Activated gamma-delta T cell treated with anti-CD3 and anti-CD28 coated beads, Interleukin-2, amount 50 U/mL, for 16 hours (primary cell): Measurements from ENCODE around the gene SLC51A.
A peak's percentile ranks its signal among the peaks of the same experiment; 100 is the strongest.
"Not testable (repeated sequence)": the region's sequence is repeated elsewhere in the genome, so short reads cannot be mapped to it uniquely, and the experiment has no call there.

ENCODE experiments used
- DNase-seq: peaks from one replicate; pipeline ENCODE4 v3.0.0-alpha.2; 2020; ENCODE audit warnings: low read depth

SLC51A gene

DNA sequence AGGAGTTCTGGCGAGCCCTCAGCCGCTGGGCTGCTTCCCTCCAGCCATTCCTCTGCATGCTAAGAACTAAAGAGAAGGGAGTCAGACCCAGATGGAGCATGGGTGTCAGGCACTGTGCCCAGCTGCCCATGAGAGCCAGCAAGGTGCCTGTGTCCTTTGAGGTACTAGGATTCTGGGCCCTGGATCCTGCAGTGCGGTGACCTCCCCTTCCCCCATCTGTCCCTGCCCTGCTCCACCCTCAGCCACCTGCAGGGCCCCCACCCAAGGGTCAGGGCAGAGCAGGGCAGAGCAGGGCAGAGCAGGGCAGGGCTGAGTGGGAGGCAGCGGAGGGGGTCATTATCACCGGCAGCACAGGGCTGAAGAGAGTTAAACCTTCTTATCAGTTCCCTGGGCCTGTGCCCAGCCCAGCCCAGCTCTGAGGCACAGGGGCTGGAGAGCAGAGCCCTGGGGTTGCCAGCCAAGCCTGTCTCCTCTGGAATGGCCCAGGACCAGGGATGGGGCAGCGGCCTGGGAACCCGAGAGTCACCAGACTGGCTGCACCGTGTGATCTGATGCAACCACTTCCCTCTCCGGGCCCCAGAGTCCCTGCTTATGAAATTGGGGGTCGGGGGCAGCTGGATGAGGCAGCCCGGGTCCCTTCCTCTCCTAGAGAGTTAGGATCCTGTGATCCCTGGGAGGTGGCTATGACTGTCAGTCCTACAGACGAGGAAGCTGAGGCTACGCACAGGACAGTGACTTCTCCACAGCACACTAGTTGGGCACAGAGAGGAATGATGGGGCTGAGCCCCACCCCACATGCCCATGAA is 22.4 kb upstream of the SLC51A start:
- no peak for DNase-seq

DNA sequence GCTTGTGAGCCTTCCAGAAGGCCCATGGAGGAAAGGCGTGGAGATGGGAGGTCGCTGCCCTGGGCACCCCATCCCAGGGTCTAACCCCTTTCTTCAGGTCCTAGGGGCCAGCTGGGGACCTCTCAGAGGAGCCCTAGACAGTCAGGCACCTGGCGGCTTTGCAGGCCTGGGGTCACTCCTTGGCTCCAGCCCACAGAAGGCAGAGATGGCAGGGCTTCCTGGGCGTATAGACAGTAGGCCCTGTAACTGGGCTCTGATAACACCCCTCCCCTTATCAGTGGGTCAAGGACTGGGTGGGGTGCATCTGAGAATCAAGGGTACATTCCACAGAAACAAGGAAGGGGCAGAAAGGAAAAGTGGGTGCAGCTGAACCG is 21.8 kb upstream of the SLC51A start:
- no peak for DNase-seq

DNA sequence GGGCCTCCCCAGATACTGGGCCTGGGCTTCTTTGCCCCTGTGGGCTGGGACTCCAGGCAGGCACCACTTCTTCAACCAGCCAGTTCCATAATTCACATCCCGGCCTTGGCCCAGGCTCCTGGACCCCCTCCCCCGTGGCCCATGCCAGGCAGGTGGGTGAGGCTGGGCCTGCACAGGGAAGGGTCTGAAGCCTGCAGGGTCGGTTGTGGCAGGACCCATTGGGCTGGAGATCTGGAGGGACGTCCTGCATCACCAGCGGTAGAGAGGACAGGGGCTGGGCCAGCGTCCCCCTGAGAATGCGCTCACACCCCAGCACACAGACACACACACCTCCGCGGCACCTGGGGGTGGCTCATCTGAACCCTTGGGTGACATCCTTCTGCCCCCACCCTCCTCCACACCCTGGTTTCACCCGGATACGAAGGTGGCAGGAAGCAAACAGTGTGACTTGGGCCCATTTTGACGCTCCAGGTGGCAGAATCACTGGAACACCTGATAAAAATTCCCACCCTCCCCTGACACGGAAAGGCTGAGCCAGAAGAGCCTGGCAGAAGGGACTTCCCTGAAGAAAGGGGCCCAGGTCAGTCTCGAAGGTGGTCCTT is 20.6 kb upstream of the SLC51A start:
- no peak for DNase-seq

DNA sequence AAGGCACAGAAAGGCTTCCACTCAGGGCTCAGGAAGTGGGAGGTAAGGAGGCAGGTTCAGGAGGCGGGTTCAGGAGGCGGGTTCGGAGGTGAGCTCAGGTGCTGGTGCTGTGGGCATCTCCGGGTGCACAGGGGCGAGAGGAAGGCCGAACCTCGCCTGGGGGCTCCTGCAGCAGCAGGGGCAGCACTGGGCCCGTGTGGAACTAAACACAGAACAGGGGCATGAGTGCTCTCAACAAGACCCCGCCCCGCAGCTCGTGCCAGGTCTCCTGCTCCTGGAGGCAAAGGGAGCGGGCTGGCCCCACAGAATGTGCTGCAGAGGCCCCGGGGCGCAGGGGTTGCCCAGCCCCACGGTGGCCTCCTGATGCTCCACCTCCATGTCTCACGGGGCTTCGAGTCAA is 18.8 kb upstream of the SLC51A start:
- no peak for DNase-seq

DNA sequence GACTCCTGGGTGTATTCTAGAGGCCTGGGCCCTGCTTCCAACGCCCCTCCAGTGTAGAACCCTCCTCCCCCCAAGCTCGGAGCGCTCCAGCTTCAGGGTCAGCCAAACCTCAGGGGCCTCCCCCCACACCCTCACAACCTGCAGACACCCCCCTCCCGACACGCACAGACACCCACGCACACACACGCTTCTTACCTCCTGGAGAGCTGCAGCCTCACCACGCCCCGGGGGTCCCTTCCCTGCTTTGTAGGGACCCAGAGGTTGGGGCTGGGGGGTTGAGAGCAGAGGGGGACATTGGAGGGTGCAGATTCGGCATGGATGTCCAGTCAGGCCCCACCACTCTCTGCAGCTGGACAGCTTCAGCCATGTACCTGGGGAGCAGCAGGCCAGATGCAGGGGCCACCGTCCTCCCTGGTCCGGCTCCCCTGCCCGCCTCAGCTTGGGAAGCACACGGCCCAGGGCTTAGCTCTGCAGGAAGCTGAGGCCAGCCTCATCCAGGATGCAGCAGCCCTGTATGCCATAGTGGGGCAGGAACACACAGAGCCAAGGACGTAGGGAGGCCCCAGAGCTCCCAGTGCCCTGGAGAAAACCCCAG is 18.2 kb upstream of the SLC51A start:
- no peak for DNase-seq

DNA sequence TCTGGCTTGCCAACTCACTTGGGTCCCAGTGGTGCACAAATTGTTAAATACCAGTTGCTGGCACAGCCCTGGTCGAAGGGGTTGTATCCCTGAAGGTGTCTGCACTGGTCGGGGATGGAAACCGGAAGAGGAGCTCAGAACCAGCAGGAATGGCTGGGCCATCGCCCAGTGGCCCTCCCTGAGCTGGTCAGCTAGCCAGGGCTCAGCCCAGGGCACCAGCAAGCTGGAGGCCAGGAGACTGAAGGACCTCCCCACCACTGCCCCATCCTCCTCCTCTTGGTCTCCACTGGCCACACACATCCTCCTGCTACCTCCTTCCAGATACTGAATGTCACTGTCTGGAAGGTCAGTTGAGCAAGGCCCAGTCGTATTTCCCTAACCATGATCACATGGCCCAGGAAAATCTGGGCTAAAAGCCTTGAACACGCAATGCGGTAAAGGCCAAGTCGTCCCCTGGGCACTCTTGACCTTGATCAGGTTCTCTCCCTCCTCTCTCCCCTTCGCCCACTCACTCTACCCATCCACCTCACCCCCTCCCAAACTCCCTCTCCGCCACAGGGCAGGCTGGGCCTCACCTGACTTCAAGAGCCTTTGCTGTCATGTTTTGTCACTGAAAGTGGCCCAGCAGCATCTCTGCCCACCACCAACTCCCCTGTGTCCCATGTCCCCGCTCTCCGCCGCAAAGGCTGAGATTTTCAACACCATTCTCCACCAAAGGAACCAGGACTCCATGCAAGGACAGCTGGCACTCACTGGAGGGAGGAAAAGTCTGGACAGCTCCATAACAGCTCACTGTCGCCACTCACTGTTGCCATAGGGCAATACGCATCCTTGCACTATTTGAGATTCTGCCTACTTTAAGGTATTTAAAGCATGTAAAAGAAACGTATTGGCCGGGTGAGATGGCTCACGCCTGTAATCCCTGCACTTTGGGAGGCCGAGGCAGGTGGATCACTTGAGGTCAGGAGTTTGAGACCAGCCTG is 17.3 kb upstream of the SLC51A start:
- no peak for DNase-seq

DNA sequence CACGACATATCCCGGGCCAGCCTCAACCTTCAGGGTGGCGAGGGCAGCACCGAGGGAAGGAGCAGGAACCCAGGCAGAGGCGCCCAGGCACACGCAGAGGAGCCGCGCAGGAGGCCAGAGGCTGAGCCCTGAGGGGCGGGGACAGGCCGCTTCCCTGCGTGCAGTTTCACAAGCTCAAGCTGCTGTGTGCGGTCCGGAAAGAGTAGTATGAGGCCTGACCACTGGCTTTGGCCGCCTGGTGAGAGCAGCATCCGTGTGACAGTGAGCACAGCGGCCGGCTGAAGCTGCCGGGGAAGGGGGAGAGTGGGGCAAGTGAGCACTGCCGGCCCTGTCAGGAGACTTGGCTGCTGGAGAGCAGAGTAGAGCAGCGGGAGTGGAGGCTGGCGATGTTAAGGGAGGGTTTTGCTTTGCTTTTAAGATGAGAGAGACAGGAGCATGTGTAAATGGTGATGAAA is 13.8 kb upstream of the SLC51A start:
- DNase-seq, result no peak

DNA sequence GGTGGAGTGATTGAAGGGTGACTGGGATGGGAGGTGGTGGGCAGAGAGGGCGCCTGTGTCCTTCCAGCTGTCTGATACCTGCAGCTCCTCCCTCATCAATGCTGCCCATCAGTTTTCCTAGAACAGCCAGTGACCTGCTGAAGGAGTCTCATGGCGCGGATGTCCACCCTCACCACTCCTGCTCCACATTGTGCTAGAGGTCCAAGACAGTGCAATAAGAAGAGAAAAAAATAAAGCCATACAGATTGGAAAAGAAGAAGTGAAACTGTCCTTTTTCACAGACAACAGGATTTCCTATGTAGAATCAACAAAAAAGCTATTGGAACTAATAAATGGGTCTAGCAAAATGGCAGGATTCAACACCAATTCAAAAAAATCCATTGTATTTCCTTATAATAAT is 12.5 kb upstream of the SLC51A start:
- DNase-seq, result no peak

DNA sequence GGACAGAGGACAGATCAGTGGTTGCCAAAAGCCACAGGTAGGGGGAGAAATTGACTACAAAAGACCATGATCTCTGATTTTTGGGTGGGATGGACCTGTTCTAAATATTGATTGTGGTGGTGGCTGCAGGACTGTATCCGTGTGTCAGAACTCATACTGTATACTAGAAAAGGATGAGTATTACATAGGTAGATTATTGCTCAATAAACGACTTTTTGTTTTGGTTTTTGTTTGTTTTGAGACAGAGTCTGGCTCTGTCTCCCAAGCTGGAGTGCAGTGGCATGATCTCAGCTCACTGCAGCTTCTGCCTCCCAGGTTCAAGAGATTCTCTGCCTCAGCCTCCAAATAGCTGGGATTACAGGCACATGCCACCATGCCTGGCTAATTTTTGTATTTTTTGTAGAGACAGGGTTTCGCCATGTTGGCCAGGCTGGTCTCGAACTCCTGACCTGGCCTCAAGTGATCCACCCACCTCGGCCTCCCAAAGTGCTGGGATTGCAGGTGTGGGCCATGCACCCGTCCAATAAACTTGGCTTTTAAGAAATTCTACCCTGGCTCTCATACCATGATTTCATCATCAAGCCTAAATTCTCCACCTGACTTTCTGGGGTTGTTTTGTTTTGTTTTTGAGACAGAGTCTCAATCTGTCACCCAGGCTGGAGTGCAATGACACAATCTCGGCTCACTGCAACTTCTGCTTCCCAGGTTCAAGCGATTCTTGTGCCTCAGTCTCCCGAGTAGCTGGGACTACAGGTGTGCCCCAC is 10.7 kb upstream of the SLC51A start:
- not testable (repeated sequence) for DNase-seq

DNA sequence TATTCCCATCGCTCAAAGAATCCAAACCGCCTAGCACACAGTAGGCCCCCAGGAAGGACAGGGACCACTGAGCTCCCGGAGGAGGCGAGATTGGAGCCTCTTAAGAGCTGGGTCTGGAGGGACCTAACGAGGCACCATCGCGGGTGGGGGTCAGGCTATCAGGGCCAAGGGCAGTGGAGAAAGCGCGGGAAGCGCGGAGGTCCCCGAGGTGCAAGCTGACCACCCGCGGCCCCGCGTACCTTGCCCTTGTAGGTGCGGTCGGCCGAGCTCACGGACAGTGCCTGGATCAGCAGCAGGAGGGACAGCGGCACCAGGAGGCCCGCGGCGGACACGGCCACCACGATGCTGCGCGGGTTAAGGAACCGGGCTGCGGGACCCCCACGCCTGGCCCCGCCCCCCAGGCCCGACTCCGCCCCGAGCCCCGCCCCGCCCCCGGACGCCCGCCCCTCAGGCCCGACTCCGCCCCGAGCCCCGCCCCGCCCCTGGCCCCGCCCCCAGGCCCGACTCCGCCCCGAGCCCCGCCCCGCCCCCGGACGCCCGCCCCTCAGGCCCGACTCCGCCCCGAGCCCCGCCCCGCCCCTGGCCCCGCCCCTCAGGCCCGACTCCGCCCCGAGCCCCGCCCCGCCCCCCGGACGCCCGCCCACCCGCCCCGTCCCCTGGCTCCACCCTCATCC is 9.0 kb upstream of the SLC51A start:
- no peak for DNase-seq

DNA sequence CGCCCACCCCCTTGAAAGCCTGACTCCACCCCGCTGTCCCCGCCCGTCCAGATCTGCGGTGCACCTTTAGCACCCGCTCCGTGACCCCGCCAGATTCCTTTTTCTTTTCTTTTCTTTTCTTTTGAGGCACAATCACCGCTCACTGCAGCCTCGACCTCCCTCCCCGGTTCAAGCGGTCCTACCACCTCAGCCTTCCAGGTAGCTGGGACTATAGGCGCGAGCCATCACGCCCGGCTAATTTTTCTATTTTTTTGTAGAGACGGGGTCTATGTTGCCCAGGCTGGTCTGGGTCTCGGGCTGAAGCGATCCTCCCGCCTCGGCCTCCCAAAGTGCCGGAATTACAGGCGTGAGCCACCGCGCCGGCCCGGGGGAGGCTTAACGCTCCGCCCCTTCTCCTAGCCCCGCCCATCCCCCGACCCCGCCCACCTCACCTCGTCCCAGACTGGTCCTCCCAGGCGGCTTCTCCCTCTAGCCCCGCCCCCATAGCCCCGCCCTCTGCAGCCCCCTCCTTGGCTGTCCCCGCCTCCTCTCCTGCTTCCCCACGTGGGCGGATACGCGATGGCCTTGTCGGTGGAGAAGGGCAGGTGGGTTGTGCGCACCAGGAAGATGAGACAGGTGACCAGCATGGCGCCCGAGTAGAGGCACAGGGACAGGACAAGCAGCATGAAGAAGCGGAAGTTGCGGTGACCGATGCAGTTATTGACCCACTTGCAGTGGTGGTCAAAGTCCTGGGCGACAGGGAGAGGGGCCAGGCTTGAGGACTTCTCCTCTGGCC is 8.3 kb upstream of the SLC51A start:
- DNase-seq, result peak; percentile 31

DNA sequence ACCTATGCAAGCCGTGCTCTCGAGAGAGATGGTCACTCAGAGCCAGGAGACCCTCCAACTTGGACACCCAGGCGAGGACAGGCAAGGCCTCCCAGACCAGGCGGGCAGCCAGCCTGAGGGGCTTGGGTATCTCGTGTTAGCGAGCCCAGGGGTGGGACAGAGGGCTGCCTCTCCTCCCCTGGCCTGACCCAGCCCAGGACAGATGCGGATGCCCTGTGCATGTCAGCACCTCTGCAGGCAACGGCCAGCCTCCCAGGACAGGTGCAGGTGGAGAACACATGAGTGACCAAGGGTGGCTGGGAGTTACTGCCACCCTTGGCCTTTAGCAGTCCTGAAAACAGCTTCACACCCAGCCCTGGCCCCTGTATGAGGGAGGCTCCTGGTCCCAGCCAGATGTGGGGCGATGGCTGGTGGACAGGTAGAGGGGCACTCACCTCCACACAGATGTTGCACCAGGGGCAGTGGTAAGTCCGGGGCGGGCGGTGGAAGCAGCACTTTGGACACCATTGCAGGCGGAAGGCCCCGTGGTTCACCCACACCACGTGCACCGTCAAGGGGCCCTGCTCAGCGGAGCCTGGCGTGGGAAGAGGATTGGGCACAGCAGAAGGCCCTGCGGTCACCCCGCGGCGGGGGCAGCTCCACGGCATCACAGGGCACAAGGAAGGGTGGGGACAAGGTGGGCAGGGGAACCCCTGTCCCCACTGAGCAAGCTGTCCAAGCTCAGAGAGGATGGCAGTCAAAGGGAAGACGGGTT is 7.2 kb upstream of the SLC51A start:
- no peak for DNase-seq

DNA sequence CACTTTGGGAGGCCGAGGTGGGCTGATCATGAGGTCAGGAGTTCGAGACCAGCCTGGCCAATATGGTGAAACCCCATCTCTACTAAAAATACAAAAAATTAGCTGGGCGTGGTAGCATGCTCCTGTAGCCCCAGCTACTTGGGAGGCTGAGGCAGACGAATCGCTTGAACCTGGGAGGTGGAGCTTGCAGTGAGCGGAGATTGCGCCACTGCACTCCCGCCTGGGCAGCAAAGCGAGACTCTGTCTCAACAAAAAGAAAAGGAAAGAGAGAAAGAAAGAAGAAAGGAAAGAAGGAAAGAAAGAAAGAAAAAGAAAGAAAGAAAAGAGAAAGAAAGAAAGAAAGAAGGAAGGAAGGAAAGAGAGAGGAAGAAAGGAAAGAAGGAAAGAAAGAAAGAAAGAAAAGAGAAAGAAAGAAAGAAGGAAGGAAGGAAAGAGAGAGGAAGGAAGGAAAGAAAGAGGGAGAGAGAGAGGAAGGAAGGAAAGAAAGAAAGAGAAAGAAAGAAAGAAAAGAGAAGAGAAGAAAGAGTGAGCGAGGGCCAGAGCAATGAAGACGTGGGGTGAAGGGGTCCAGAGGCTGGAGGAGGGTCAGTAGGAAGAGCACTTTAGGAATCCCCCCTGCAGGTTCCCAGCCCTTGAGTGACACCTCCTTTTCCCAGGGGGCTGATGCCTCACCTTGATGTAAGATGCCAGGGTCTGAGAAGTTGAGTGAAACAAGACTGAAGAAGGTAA is 6.2 kb upstream of the SLC51A start:
- not testable (repeated sequence) for DNase-seq

DNA sequence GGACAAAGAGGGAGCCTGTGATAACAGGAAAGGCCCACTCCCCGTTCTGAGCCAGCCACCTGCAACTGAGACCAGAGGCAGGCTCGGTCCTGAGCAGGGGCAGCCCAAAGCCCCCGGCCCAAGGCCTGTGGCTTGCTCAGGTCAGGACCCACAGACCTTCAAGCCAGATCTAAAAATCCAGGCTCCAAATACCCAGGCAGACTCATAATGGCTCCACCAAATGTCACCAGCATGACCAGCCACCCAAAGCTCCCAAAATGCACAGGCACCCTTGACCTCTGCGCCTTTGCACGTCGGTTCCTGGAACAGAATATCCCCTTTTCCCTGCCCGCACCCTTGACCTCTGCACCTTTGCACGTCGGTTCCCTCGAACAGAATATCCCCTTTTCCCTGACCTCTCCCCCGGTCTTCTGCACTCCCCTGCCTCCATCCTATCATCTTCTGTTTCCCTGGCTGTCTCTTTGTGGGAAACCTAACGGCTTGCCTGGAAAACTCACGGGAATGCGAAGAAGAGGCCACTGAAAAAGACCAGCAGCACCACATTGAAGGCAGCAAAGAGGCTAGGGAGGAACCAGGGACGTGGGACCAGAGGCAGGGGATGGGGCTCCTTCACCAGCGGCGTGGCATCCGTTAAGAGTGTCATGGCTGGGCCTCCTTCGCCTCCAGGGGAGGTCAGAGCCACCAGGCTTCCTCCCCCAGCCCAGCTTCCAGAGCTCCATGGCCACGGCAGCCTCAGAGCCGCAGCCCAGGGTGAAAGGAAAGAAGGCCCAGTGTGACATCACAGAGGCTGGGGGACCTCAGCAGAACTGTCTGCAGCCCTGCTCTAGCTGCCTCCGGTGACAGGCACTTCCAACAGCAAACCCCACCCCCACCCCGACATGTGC is 5.4 kb upstream of the SLC51A start, which contains the start of gene ZDHHC19:
TSS of gene ZDHHC19 (minus strand) at position 728 of the 884 bp plus-strand sequence. CDS start at position 643, 85 bp downstream.
- DNase-seq, result no peak

DNA sequence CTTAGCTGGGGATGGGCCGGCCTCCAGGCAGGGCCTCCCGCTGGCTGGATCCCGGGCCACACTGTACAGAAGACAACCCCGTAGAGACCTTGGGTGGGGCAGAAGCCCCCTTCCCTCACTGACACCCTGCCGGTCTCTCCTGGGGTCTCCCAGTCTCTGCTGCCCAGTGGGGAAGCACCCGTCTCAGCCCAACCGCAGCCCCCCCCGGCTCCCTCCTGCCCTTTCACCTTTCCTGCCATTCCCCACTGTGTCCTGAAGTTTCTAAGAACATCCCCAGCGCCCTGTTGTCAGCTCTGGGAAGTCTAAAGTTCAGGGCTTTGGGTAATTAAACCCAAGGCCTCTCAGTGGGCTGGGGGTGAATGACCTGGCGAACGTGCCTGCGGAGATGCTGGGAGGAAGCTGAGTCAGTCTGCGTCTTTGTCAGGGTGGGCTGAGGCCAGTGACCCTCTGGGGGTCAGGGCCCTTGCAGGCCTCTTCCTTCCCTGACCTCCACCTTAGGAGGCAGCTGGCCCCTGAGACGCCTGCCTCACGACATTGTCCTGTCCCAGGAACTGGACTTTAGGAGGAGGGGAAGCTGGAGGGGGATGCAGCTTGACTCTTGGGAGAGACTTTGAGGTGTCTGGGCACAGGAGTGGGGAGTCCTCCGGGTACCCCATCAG is 1.4 kb upstream of the SLC51A start:
- no peak for DNase-seq

DNA sequence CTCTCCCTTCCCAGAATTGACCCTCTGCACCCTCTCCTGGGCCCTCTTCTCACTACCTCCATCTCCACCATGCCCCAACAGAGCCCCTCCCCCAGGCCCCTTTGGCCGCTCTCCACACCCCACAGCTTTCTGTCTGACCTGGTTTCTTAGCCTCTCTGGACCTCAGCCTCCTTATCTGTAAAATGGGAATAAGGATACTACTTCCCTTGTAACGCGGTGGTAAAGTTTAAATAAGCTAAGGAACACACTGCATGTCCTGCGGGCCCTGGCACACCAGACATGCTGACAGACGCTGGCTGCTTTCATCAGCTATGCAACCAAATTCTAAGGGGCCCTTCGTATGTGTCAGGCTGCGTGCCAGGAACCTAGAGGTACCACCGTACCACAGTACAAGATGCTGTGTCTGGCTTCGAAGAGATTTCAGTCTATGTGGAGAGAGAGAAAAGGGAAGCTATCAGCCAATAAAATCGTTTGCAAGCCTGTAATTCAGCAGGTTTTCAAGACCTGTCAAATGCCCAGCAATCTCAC is 777 bp upstream of the SLC51A start:
- DNase-seq, result no peak
